ENCODE measurements around the gene MLN. TPM values are rescaled to one million over a fixed set of nuclear protein-coding genes. Genes with fewer than 3 reads are reported as not detected.

The MLN gene
- not detected in 2 replicates for total RNA-seq (2014; rRNA removed; shearing (Covaris generic); ENCODE audit: low replicate concordance)

- in situ Hi-C loops (cut with HindIII; ENCODE audit: low pct_unique_long_range_greater_than_20kb, low sequenced_read_pairs): no loop called here
- DNase-seq (ENCODE audit: low read depth): no peak
Observed at GRCh38 chr6:33803571-33804053, at the start of gene MLN. Gene MLN, minus strand, starts transcription at chr6:33804003. Its CDS starts 2,840 bp downstream, at chr6:33801163.

GRCh38 chr6:33853026-33853425, 49.2 kb upstream of the MLN start:
- no peak for DNase-seq (ENCODE audit: low read depth)
- in situ Hi-C loops (cut with HindIII; ENCODE audit: low pct_unique_long_range_greater_than_20kb, low sequenced_read_pairs): no loop called here

DNA sequence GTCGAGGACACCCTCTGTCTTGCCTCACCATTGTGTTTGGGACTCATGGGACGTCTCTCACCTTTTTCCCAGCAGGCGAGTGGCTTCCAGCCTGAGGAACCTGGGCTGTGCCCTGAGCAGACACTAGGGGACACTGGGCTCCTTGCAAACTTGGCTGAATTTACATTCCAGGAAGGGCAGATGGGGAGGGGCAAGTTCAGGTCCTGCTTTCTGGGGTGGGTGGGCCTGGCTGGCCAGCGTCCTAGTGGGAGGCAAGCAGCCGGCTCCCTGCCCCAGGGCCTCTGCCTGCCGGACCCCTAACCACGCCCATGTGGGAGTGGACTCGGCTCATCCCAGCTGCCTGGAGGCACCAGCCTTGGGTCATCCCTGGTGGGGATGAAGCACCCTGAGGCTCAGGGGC, 48.2 kb upstream of the MLN start:
- DNase-seq (ENCODE audit: low read depth): peak; percentile 33

DNA sequence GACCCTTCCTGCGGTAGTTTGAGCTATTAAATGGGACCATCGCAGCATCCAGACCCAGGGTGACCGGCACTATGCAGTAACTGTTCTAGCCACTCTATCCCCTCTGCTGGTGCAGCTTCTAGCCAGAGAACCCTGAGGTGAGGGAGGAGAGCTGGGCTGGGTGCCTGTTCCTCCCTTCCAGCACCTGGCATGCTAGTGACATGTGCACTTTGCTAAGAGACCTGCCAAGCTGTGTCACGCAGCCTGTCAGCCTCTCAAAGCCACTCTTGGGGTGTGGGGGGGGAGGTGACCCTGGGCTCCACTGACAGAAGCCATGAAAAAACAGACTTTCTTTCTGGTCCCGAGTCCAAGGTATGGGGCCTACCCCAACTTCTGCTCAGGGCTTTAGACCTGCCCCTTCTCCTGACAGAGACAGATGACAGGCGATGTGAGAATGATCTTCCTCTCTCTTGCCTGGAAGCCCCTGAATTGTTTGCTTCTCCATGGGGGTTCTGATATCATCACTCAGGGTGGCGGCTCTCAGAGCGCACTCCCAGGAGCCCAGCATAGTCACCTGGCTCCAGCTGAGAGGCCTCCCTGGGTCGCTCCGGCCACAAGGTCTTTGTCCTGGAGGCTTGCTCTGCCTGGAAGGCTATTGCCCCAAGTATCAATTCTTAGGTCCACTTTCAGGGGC, 47.2 kb upstream of the MLN start:
- no peak for DNase-seq (ENCODE audit: low read depth)
- in situ Hi-C loops (cut with HindIII; ENCODE audit: low pct_unique_long_range_greater_than_20kb, low sequenced_read_pairs): no loop called here

More for the DNA sequence above, 48.2 kb upstream of the MLN start:
- in situ Hi-C loops (cut with HindIII; ENCODE audit: low pct_unique_long_range_greater_than_20kb, low sequenced_read_pairs): no loop called here

- no peak for DNase-seq (ENCODE audit: low read depth)
- in situ Hi-C loops (cut with HindIII; ENCODE audit: low pct_unique_long_range_greater_than_20kb, low sequenced_read_pairs): no loop called here
Observed at GRCh38 chr6:33850296-33850695, 46.5 kb upstream of the MLN start.

DNA sequence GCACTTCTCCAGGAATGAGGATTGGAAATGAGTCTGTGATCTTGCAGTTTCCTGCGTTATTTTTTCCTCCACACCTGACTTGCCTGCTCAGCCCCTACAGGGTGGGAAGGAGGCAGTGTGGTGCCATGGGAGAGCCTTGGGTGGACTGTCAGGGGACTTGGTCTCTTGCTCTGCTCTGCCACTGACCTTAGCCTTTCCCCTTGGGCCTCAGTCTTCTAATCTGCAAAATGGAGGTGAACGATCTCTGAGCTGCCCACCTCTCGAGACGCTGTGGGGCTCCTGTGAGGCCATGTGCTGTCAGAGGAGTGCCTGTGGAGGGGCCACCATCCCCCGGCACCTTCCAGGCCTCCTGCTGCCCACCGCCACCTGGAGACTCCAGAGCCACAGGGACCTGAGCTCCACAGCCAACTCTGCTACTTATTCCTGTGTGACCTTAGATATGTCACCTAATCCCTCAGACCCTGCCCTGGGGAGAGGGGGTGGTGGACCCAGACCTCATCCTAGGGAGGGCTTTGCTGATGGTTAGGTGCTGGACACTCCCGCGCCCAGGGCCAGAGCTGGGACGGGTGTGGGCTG, 45.8 kb upstream of the MLN start:
- no peak for DNase-seq (ENCODE audit: low read depth)
- in situ Hi-C loops (cut with HindIII; ENCODE audit: low pct_unique_long_range_greater_than_20kb, low sequenced_read_pairs): no loop called here

- DNase-seq (ENCODE audit: low read depth): no peak
- in situ Hi-C loops (cut with HindIII; ENCODE audit: low pct_unique_long_range_greater_than_20kb, low sequenced_read_pairs): no loop called here
Observed at GRCh38 chr6:33848484-33848883, 44.7 kb upstream of the MLN start.

GRCh38 chr6:33847867-33848266, 44.1 kb upstream of the MLN start:
- DNase-seq (ENCODE audit: low read depth): no peak
- in situ Hi-C loops (cut with HindIII; ENCODE audit: low pct_unique_long_range_greater_than_20kb, low sequenced_read_pairs): no loop called here

GRCh38 chr6:33847078-33847477, 43.3 kb upstream of the MLN start:
- in situ Hi-C loops (cut with HindIII; ENCODE audit: low pct_unique_long_range_greater_than_20kb, low sequenced_read_pairs): no loop called here
- DNase-seq (ENCODE audit: low read depth): no peak

DNA sequence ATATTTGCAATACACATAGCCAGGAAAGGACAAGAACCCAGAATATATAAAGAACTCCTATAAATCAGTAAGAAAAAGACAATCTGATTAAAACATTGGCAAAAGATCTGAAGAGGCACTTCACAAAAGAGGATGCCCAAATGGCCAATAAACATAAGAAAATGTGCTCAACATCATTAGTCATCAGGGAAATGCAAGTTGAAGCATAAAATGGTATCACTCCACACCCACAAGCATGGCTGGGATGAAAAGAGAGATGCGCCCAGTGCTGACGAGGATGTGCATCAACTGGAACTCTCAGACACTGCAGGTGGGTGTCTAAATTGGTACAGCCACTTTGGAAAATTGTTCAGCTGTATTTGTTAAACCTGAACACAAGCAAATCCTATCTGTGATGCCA, 42.4 kb upstream of the MLN start:
- in situ Hi-C loops (cut with HindIII; ENCODE audit: low pct_unique_long_range_greater_than_20kb, low sequenced_read_pairs): no loop called here
- DNase-seq (ENCODE audit: low read depth): no peak

DNA sequence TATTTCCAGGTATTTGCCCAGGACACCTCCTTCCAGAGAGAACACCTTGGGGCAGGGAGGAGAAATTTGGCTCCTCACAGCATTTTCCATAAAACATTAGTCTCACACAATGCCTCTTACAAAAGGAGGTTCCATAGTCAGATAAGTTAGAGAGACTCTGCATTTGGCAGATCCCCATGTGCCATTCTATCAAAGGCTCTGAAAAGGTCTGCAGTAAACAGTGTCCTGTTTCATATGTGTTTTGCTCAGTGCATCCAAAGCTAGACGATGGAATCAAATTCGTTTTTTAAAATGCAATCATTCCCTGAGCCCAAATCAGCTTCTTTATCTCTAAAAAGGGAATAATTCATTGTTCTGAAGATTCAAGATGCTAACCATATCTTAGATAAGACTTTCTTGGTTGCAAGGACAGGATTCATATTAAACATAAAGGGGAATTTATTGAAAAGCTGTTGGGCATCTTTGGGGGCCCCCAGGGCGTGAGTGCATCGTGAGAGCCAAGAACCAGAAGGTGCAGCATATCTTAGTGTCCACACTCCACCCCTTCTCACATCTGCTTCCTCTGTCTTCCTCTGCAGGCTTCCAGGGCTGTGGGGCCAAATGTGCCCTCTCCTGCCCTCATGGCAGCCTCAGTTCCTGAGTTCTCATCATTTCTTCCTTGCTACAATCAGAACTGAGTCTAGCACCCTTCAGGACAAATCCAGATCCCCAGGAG, 41.4 kb upstream of the MLN start:
- in situ Hi-C loops (cut with HindIII; ENCODE audit: low pct_unique_long_range_greater_than_20kb, low sequenced_read_pairs): no loop called here
- DNase-seq (ENCODE audit: low read depth): no peak

DNA sequence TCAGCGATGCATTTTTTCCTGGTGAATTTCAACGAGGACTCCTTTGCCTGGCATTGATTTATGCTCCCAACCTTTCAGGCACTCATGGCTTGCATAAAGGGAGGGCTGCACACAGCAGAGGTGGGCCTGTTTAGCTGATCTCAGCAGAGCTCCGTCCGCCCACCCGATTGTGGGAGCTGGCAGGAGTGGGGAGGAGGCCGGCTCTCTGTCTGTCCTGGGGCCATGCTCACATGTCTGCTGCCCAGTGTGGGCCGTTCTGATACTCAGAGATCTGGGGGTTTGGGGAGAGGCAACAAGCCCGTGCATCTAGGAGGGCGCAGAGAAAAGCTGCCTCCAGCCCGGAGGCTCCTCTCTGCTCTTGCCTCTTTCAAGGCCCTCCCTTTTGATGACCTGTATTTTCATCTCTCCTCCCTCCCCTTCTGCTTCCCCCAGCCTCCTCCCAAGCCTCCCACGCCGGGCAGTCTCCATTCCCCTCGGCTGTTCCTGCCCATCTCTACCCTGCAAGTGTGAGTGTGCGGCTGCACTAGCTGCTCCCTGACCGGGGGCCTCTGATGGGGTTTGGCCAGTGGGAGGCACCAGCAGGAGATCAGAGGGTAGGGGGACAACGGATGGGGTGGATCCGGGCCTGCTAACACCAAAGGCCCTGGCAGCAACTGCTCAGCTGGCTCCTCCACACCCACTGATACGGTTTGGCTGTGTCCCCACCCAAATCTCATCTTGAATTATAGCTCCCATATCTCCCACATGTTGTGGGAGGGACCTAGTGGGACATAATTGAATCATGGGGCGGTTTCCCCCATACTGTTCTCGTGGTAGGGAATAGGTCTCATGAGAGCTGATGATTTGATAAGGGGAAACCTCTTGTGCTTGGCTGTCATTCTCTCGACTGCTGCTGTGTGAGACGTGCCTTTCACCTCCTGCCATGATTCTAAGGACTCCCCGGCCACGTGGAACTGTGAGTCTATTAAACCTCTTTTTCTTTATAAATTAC, 39.6 kb upstream of the MLN start:
- in situ Hi-C loops (cut with HindIII; ENCODE audit: low pct_unique_long_range_greater_than_20kb, low sequenced_read_pairs): no loop called here
- DNase-seq (ENCODE audit: low read depth): no peak

GRCh38 chr6:33841868-33842267, 38.1 kb upstream of the MLN start:
- in situ Hi-C loops (cut with HindIII; ENCODE audit: low pct_unique_long_range_greater_than_20kb, low sequenced_read_pairs): no loop called here
- DNase-seq (ENCODE audit: low read depth): no peak

GRCh38 chr6:33841070-33841469, 37.3 kb upstream of the MLN start:
- in situ Hi-C loops (cut with HindIII; ENCODE audit: low pct_unique_long_range_greater_than_20kb, low sequenced_read_pairs): no loop called here

DNA sequence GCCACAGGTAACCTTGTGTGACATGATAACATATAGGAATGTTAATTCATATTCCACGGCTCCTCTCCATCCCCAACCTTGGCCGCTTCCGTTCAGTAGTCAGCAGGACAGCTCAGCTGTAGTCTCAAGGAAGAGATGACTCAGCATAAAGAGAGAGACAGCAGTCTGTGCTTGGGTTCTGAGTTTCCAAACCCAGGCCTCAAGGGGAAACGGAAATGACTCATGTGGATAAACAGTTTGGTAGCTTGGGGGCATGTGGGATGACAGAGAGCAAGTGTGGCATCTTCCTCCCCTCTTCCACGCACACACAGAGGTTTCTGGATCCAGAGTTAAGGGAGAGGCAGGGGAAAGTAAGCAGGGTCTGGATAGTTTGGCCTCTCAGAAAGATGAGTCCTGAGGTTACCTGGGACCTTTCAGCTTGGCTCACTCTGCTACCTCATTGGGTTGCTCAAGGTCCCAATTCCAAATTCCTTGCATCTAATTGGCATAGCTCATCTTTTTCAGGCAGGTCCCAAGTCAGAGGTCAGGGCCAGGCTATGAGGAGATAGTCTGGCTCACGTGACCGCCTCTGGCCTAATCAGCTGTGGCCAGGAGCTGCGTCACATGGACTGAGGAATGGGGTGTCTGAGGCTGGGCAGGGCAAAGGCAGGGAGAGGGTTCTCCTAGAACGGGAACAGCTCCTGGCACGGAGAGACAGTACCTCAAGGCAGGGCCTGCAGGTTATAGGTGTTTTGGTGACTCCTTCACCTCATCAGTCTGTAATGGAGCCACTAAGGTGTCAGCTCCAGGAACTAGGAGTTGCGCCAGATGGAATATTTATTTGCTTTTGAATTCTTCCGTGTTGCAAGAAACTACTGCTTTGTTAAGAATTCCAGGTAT, 36.5 kb upstream of the MLN start:
- DNase-seq (ENCODE audit: low read depth): peak; percentile 93
- in situ Hi-C loops (cut with HindIII; ENCODE audit: low pct_unique_long_range_greater_than_20kb, low sequenced_read_pairs): no loop called here

More at GRCh38 chr6:33841070-33841469, 37.3 kb upstream of the MLN start:
- no peak for DNase-seq (ENCODE audit: low read depth)

GRCh38 chr6:33839399-33840047, 35.7 kb upstream of the MLN start:
- DNase-seq (ENCODE audit: low read depth): no peak
- in situ Hi-C loops (cut with HindIII; ENCODE audit: low pct_unique_long_range_greater_than_20kb, low sequenced_read_pairs): no loop called here

DNA sequence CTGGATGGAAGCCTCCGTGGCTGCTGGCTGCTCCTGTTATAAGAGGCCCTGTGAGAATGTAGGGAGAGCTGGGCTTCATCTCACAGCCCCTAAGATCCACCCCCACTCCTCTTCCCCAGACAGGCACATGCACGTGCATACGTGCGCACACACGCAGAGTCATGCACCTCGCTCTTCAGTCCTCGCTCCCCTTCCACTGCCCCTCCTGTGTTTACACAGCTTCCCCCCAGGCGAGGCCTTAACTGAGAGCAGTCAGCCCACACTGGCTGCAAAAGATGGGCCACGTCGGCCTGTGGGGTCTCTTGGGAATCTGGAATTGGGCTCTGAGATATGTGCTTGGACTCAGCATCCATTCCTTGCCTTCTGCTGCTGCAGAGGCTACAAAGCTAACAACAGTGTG, 35.2 kb upstream of the MLN start:
- in situ Hi-C loops (cut with HindIII; ENCODE audit: low pct_unique_long_range_greater_than_20kb, low sequenced_read_pairs): no loop called here
- no peak for DNase-seq (ENCODE audit: low read depth)
